Neural progenitor cell (in vitro differentiated cells): Measurements from ENCODE around the gene VWA3B. TPM values are rescaled to one million over a fixed set of nuclear protein-coding genes. Genes with fewer than 3 reads are reported as not detected.

Experiments
- DNase-seq: peaks from one replicate; pipeline ENCODE4 v3.0.0-alpha.2; 2016; ENCODE audit warnings: low spot score
- H2AFZ ChIP-seq: fragments of 200-600 bp; sonication (generic); replicated peaks from 2 replicates; pipeline ENCODE4 v1.6.1; 2016; ENCODE audit warnings: antibody characterized with exemption
- H3F3A ChIP-seq: fragments of 200-600 bp; sonication (generic); 2 replicates; pipeline ENCODE4 v1.6.1; 2016; ENCODE audit warnings: antibody characterized with exemption, low read depth
- H3K27ac ChIP-seq: fragments of 200-600 bp; sonication (generic); 2 replicates; pipeline ENCODE4 v1.5.1; 2016; ENCODE audit warnings: mild to moderate bottlenecking
- H3K27me3 ChIP-seq: fragments of 200-600 bp; sonication (generic); 2 replicates; pipeline ENCODE4 v1.6.1; 2016; ENCODE audit warnings: mild to moderate bottlenecking, moderate library complexity
- H3K36me3 ChIP-seq: fragments of 200-600 bp; sonication (generic); 2 replicates; pipeline ENCODE4 v1.5.1; 2016
- H3K4me1 ChIP-seq: fragments of 200-600 bp; sonication (generic); 2 replicates; pipeline ENCODE4 v1.6.1; 2016; ENCODE audit warnings: mixed run types
- H3K4me2 ChIP-seq: fragments of 200-600 bp; sonication (generic); 2 replicates; pipeline ENCODE4 v1.6.1; 2016
- H3K4me3 ChIP-seq: fragments of 200-600 bp; sonication (generic); 2 replicates; pipeline ENCODE4 v1.5.1; 2016
- H3K79me2 ChIP-seq: fragments of 200-600 bp; sonication (generic); 2 replicates; pipeline ENCODE4 v1.6.1; 2016; ENCODE audit warnings: low read depth
- H3K9ac ChIP-seq: fragments of 200-600 bp; sonication (generic); 2 replicates; pipeline ENCODE4 v1.6.1; 2016
- H3K9me3 ChIP-seq: fragments of 200-600 bp; sonication (generic); 2 replicates; pipeline ENCODE4 v1.5.1; 2016; ENCODE audit warnings: low read depth
- H4K20me1 ChIP-seq: fragments of 200-600 bp; sonication (generic); 2 replicates; pipeline ENCODE4 v1.6.1; 2016; ENCODE audit warnings: low read depth
- H3K27ac Mint-ChIP-seq: 3 replicates; pipeline ENCODE4 v1.8.0; 2021; ENCODE audit warnings: mixed read lengths
- H3K27me3 Mint-ChIP-seq: 2 replicates; pipeline ENCODE4 v1.8.0; 2022; ENCODE audit warnings: low read depth, mild to moderate bottlenecking, inconsistent platforms, moderate library complexity, mixed read lengths; ENCODE audit not compliant: insufficient read depth
- H3K36me3 Mint-ChIP-seq: 3 replicates; pipeline ENCODE4 v1.8.0; 2021; ENCODE audit warnings: mixed read lengths
- H3K4me1 Mint-ChIP-seq: 3 replicates; pipeline ENCODE4 v1.8.0; 2021; ENCODE audit warnings: mixed read lengths
- H3K4me3 Mint-ChIP-seq: 3 replicates; pipeline ENCODE4 v1.8.0; 2021; ENCODE audit warnings: mild to moderate bottlenecking, moderate library complexity, mixed read lengths
- H3K9me3 Mint-ChIP-seq: 3 replicates; pipeline ENCODE4 v1.8.0; 2020; ENCODE audit warnings: mixed read lengths
- EZH2 ChIP-seq: fragments of 200-600 bp; sonication (generic); IDR thresholded peaks from 2 replicates; pipeline ENCODE4 v1.6.1; 2017; ENCODE audit warnings: antibody characterized with exemption, mild to moderate bottlenecking, moderate library complexity
- EZH2phosphoT487 ChIP-seq: fragments of 200-600 bp; sonication (generic); IDR thresholded peaks from 2 replicates; pipeline ENCODE4 v1.6.1; 2017; ENCODE audit warnings: antibody characterized with exemption
- total RNA-seq: library from RNA; depleted of rRNA; stranded (reverse); fragments of >200 nt; gene quantifications from 2 replicates; pipeline ENCODE4 v1.2.3, GENCODE V29; 2015; ENCODE audit warnings: low replicate concordance
- TF ChIP-seq, protein P1 (sequence below): fragments of 200-600 bp; sonication (generic); IDR thresholded peaks from 2 replicates; pipeline ENCODE4 v1.5.1; 2017; ENCODE audit warnings: antibody characterized with exemption, mild to moderate bottlenecking

Gene VWA3B
- total RNA-seq, 1 donor from 2014 or later, result not detected

DNA sequence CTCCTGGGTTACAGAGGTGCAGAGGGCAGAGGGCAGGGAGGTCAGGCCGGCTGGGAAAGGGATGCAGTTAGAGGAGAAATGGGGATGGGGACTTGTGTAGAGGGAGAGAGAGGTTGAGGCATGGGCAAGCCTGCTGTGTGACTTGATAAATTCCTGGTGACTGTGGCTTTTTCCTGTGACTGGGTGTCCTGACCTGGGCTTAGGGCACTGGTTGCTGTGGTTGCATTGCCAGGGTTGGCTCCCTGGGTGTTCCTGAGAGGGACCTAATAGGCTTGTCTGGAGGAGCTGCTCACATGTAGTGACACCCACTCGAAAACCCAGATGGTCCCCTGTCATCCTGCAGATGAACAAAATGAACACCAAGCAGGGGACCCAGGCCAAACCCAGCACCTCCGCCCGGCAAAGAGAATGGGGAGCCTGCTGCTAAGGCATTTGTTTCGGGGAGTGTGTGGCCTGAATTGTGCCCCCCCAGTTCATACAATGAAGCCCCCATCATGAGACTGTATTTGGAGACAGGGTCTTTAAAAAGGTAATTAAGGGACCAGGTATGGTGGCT is 78.6 kb downstream of the VWA3B start:
- Histone ChIP-seq H3K27ac (no peak overlapping the region), H4K20me1 (no peaks in the 10 kb centered on the region), H3K27me3 (no peaks in the 10 kb centered on the region), H3F3A (no peaks in the 10 kb centered on the region), H3K36me3 (no peaks in the 10 kb centered on the region), H3K4me3 (no peak overlapping the region), H3K4me2 (no peak overlapping the region), H2AFZ (no peak overlapping the region), H3K9me3 (no peaks in the 10 kb centered on the region), H3K9ac (no peak overlapping the region), H3K4me1 (no peaks in the 10 kb centered on the region), H3K79me2 (no peaks in the 10 kb centered on the region)
- Mint-ChIP-seq H3K4me3 (no peak overlapping the region), H3K9me3 (no peaks in the 10 kb centered on the region), H3K27me3 (peaks cover 6% of the 10 kb centered on the region), H3K27ac (no peak overlapping the region), H3K36me3 (no peaks in the 10 kb centered on the region), H3K4me1 (peaks cover 15% of the 10 kb centered on the region)
- TF ChIP-seq EZH2phosphoT487 (no peak), EZH2 (no peak)
- TF ChIP-seq, protein P1, sequence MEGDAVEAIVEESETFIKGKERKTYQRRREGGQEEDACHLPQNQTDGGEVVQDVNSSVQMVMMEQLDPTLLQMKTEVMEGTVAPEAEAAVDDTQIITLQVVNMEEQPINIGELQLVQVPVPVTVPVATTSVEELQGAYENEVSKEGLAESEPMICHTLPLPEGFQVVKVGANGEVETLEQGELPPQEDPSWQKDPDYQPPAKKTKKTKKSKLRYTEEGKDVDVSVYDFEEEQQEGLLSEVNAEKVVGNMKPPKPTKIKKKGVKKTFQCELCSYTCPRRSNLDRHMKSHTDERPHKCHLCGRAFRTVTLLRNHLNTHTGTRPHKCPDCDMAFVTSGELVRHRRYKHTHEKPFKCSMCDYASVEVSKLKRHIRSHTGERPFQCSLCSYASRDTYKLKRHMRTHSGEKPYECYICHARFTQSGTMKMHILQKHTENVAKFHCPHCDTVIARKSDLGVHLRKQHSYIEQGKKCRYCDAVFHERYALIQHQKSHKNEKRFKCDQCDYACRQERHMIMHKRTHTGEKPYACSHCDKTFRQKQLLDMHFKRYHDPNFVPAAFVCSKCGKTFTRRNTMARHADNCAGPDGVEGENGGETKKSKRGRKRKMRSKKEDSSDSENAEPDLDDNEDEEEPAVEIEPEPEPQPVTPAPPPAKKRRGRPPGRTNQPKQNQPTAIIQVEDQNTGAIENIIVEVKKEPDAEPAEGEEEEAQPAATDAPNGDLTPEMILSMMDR, result no peak
- no peak for DNase-seq

DNA sequence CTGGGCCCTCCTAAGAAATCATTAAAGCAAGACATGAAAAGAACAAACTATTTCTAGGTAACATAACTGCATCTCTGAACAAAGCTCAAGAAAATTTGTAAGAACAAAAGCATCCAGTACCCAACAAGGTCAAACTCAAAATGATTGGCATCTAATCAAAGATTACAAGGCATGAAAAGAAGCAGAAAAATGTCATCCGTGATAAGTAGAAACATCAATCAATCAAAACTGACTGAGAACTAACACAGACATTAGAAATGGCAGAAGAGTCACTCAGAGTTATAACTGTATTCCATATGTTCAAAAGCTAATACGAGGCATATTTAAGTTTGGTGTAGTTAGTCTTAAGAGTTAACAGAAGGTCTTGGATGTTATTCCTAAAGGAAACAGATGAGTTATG is 80.9 kb downstream of the VWA3B start:
- Histone ChIP-seq H3K4me1 (no peaks in the 10 kb centered on the region), H3K9me3 (no peaks in the 10 kb centered on the region), H3F3A (no peaks in the 10 kb centered on the region), H2AFZ (no peak overlapping the region), H3K27me3 (no peaks in the 10 kb centered on the region), H3K36me3 (no peaks in the 10 kb centered on the region), H3K9ac (no peak overlapping the region), H3K4me2 (no peak overlapping the region), H3K27ac (no peak overlapping the region), H4K20me1 (no peaks in the 10 kb centered on the region), H3K4me3 (no peak overlapping the region), H3K79me2 (no peaks in the 10 kb centered on the region)
- Mint-ChIP-seq H3K27ac (no peak overlapping the region), H3K4me1 (peaks cover 8% of the 10 kb centered on the region), H3K4me3 (no peak overlapping the region), H3K36me3 (no peaks in the 10 kb centered on the region), H3K27me3 (peaks cover 2% of the 10 kb centered on the region), H3K9me3 (no peaks in the 10 kb centered on the region)
- TF ChIP-seq, protein P1, result no peak
- TF ChIP-seq EZH2phosphoT487 (no peak), EZH2 (no peak)
- DNase-seq, result no peak

DNA sequence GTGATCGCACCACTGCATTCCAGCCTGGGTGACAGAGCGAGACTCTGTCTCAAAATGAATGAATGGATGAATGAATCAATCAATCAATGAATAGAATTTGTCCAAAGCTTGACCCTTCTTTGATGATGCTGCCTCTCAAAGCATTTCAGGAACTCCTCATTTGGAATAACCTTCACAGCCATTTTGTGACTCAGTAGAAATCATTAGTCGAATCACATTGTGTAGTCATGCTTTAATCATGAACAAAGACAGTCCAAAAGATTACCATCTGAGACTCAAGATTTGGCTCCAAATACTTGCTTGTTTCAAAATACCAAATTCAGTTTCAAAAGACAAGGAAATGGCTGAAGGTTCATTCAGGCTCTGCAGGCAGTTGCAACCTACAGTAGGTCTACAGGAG is 83.1 kb downstream of the VWA3B start:
- Histone ChIP-seq H3F3A (no peaks in the 10 kb centered on the region), H2AFZ (no peak overlapping the region), H3K79me2 (no peaks in the 10 kb centered on the region), H3K27ac (no peak overlapping the region), H3K4me3 (no peak overlapping the region), H3K4me1 (no peaks in the 10 kb centered on the region), H3K9ac (no peak overlapping the region), H3K9me3 (no peaks in the 10 kb centered on the region), H3K36me3 (no peaks in the 10 kb centered on the region), H3K4me2 (no peak overlapping the region), H4K20me1 (no peaks in the 10 kb centered on the region), H3K27me3 (no peaks in the 10 kb centered on the region)
- Mint-ChIP-seq H3K9me3 (no peaks in the 10 kb centered on the region), H3K4me1 (peaks cover 3% of the 10 kb centered on the region), H3K27ac (no peak overlapping the region), H3K36me3 (no peaks in the 10 kb centered on the region), H3K4me3 (no peak overlapping the region), H3K27me3 (no peaks in the 10 kb centered on the region)
- no peak for DNase-seq
- TF ChIP-seq EZH2phosphoT487 (no peak), EZH2 (no peak)
- TF ChIP-seq, protein P1, result no peak
